K562 (cell line): ENCODE measurements around the gene STX11. TPM values are rescaled to one million over a fixed set of nuclear protein-coding genes. Genes with fewer than 3 reads are reported as not detected.

Source experiments
- ATAC-seq: fragments of 200-7000 bp; cut with Tn5 transposase; 3 replicates; pipeline ENCODE4 v1.9.1; 2020; ENCODE audit warnings: moderate library complexity
- BruUV-seq: library from RNA; stranded (reverse); fragments of 400-500 nt; replicated peaks from 2 replicates; lab custom pipeline; 2021; lab: Mats Ljungman, UMichigan
- CTCF ChIA-PET: fragments of 300-600 bp; formaldehyde crosslinking; extraction: SDS; loops from one replicate; lab custom pipeline; 2021; ENCODE audit warnings: low intra/inter-chr PET ratio; lab: Yijun Ruan, JAX
- POLR2A ChIA-PET: fragments of 300-600, 350-650 bp; sonication (Branson Sonifier 250); formaldehyde crosslinking; extraction: SDS; loops from one replicate; lab custom pipeline; 2021; ENCODE audit warnings: antibody characterized with exemption, inconsistent platforms; lab: Yijun Ruan, JAX
- DNase-seq, 4 experiments: peaks; one replicate each; pipeline versions ENCODE4 v3.0.0 to v3.0.0-alpha.2; 2011 to 2018; ENCODE audit warnings: low spot score in 3 of 4, mixed read lengths in 3 of 4; ENCODE audit errors: extremely low read depth in 1 of 4
- FAIRE-seq: peaks from 2 replicates; lab custom pipeline; 2011; peaks lifted over from hg19 to GRCh38; lab: Jason Lieb, UNC
- H2AFZ ChIP-seq: 2 replicates; pipeline ENCODE4 v1.6.0; 2011; ENCODE audit warnings: low read depth, low read length, control low read depth, inconsistent platforms
- H3K27ac ChIP-seq: fragments of 200-600 bp; 3 replicates; pipeline ENCODE4 v1.8.0; 2011; ENCODE audit warnings: low read depth, mild to moderate bottlenecking, control low read depth, inconsistent platforms, low read length, moderate library complexity, mixed read lengths; ENCODE audit errors: extremely low read depth
- H3K27me3 ChIP-seq, 2 experiments: fragments of 300-600 bp in 1 of 2; 2 replicates in 1 of 2; 3 replicates in 1 of 2; pipeline versions ENCODE4 v1.6.0 to v1.8.0; 2011; ENCODE audit warnings: inconsistent platforms in 2 of 2, low read length in 2 of 2, mild to moderate bottlenecking in 1 of 2, mixed read lengths in 1 of 2, moderate library complexity in 1 of 2; ENCODE audit not compliant: control insufficient read depth in 2 of 2, insufficient read depth in 2 of 2
- H3K36me3 ChIP-seq: fragments of 300-600 bp; 3 replicates; pipeline ENCODE4 v1.8.0; 2011; ENCODE audit warnings: mild to moderate bottlenecking, low read length, inconsistent platforms; ENCODE audit not compliant: control insufficient read depth, insufficient read depth
- H3K4me1 ChIP-seq, 2 experiments: fragments of 200-600 bp in 1 of 2; replicated peaks in 1 of 2; 2 replicates in 1 of 2; 3 replicates in 1 of 2; pipeline versions ENCODE4 v1.5.1 to v1.8.0; 2011; ENCODE audit warnings: inconsistent platforms in 2 of 2, low read length in 2 of 2, mild to moderate bottlenecking in 1 of 2, mixed read lengths in 1 of 2, moderate library complexity in 1 of 2; ENCODE audit not compliant: control insufficient read depth in 2 of 2, insufficient read depth in 2 of 2
- H3K4me2 ChIP-seq: 2 replicates; pipeline ENCODE4 v1.6.1; 2011; ENCODE audit warnings: low read length, control low read depth, inconsistent platforms, mixed read lengths; ENCODE audit not compliant: insufficient read depth
- H3K4me3 ChIP-seq: fragments of 200-600 bp; sonication (generic), shearing (Covaris generic); 2 replicates; pipeline ENCODE4 v1.5.1; 2016; ENCODE audit warnings: control low read depth, inconsistent platforms
- H3K79me2 ChIP-seq: fragments of 200-600 bp; 3 replicates; pipeline ENCODE4 v1.8.0; 2011; ENCODE audit warnings: low read length, inconsistent platforms; ENCODE audit not compliant: control insufficient read depth, insufficient read depth
- H3K9ac ChIP-seq, 2 experiments: 2 replicates each; pipeline versions ENCODE4 v1.6.0 to v1.6.1; 2011; ENCODE audit warnings: low read depth in 2 of 2, low read length in 2 of 2, control low read depth in 1 of 2, inconsistent platforms in 1 of 2, mild to moderate bottlenecking in 1 of 2, mixed read lengths in 1 of 2; ENCODE audit not compliant: insufficient read depth in 1 of 2
- H3K9me1 ChIP-seq: one replicate; pipeline ENCODE4 v1.6.0; 2011; ENCODE audit warnings: inconsistent platforms, mild to moderate bottlenecking, low read length, moderate library complexity; ENCODE audit not compliant: control insufficient read depth, insufficient read depth
- H3K9me3 ChIP-seq: replicated peaks from 2 replicates; pipeline ENCODE4 v1.5.1; 2011; ENCODE audit warnings: low read depth, low read length, inconsistent platforms; ENCODE audit not compliant: control insufficient read depth, insufficient read depth
- H4K20me1 ChIP-seq: replicated peaks from 2 replicates; pipeline ENCODE4 v1.6.1; 2011; ENCODE audit warnings: low read length, inconsistent platforms, mixed read lengths; ENCODE audit not compliant: control insufficient read depth, insufficient read depth
- DEAF1 ChIP-seq: fragments of 450-650 bp; formaldehyde crosslinking; IDR thresholded peaks from 2 replicates; pipeline ENCODE4 v1.4.0; 2020; ENCODE audit warnings: mild to moderate bottlenecking, moderate library complexity
- FUS ChIP-seq: fragments of 200-400 bp; formaldehyde crosslinking; optimal IDR thresholded peaks from 2 replicates; pipeline ENCODE3; 2017; ENCODE audit warnings: low read depth, low read length
- PTTG1 ChIP-seq: fragments of 450-650 bp; IDR thresholded peaks from 2 replicates; pipeline ENCODE4 v1.6.1; 2016; ENCODE audit warnings: low read depth, mild to moderate bottlenecking, missing genetic modification characterization, missing compliant biosample characterization
- ZNF668 ChIP-seq: fragments of 250-450 bp; sonication (Bioruptor Pico); IDR thresholded peaks from 2 replicates; pipeline ENCODE4 v1.8.0; 2022; ENCODE audit warnings: mild to moderate bottlenecking, inconsistent platforms
- WGBS: fragments of 100-300 bp; shearing (Covaris generic); methylation state at CpG from one replicate; pipeline ENCODE4 v1.1.6; 2016; ENCODE audit warnings: low coverage, mixed read lengths; ENCODE audit not compliant: insufficient coverage; ENCODE audit errors: missing lambda C conversion rate; 5-methylcytosine and 5-hydroxymethylcytosine counted together
- in situ Hi-C: fragments of 300-500 bp; cut with MboI; formaldehyde crosslinking; loops from 4 replicates; pipeline ENCODE4 v1.15.0; 2018; ENCODE audit warnings: inconsistent platforms, mixed read lengths
- intact Hi-C: fragments of 100-400 bp; cut with micrococcal nuclease; formaldehyde crosslinking; loops from 2 replicates; pipeline ENCODE4 v1.14.2; 2022
- polyA plus RNA-seq, 8 experiments: library from polyadenylated mRNA; depleted of rRNA in 4 of 8; stranded (reverse) in 5 of 8; unstranded in 3 of 8; fragments of >200 nt; fragmentation: Nextera tagmentation in 2 of 8; fragmentation: Illumina TruSeq in 1 of 8; extraction: Ambion mirVana in 2 of 8; extraction: Trizol in 1 of 8; gene quantifications; 2 replicates each; pipeline versions ENCODE4 v1.2.1 to v1.2.3, GENCODE V29; 2011 to 2014; ENCODE audit warnings: inconsistent platforms in 1 of 8, missing spikeins in 1 of 8
- total RNA-seq, 7 experiments: library from RNA; depleted of rRNA in 6 of 7; stranded (reverse); fragments of >200 nt in 6 of 7; fragmentation: Illumina TruSeq in 2 of 7; extraction: Trizol in 2 of 7; gene quantifications; 2 replicates each; pipeline versions ENCODE4 v1.2.1 to v1.2.3, GENCODE V29; 2011 to 2021; ENCODE audit warnings: low replicate concordance in 1 of 7

Gene STX11
- total and polyA plus RNA-seq, 9 of the 15 experiments (the other 6 are each of a cell fraction or from before 2014, with no cell fraction given): 0.06 to 0.73 (median 0.40) TPM

- TF ChIP-seq DEAF1 (CRISPR knock-in tag): peak; percentile 93
- 0 out of 2 replicates have a peak, but pooled peaks have one; percentile 27 for TF ChIP-seq ZNF668 (CRISPR knock-in tag)
Observed at GRCh38 chr6:144104898-144105487, 45.3 kb upstream of the STX11 start (continued).

- no peak for DNase-seq
- BruUV-seq: no TSS peak
- in situ Hi-C loops (loop anchor here (10.0 kb wide), 1 partner anchor 379 kb away; no protein-coding TSS in a partner anchor), intact Hi-C loops (loop anchor here (5.0 kb wide), 4 partner anchors 476 to 1526 kb away; no protein-coding TSS in a partner anchor)
- H3K27me3 ChIP-seq: peaks cover 0 to 5% of the 10 kb centered on the region in 2 experiments; a peak in 1 of 5 replicates
- H4K20me1 ChIP-seq: no peaks in the 10 kb centered on the region
- no peaks in the 10 kb centered on the region for H3K9me1 ChIP-seq
- H3K79me2 ChIP-seq: no peaks in the 10 kb centered on the region
- H3K4me2 ChIP-seq: no peak overlapping the region
- H3K9me3 ChIP-seq: no peaks in the 10 kb centered on the region
- no peak for FAIRE-seq
- no peak overlapping the region for H3K4me3 ChIP-seq
- CTCF ChIA-PET: interaction anchor here (1.2 to 2.4 kb wide), 3 partner anchors 93 to 376 kb away, joined by 3 to 13 read pairs (median 7); no protein-coding TSS in a partner anchor
- no peaks in the 10 kb centered on the region for H3K36me3 ChIP-seq
- H3K9ac ChIP-seq: no peak overlapping the region
- 11% methylated on average over 1 of the region's 1 CpG for WGBS
- POLR2A ChIA-PET: no interaction called here
- no peak for ATAC-seq
- no peak for TF ChIP-seq FUS
- no peak for TF ChIP-seq PTTG1 (tag)
- H2AFZ ChIP-seq: no peak overlapping the region
- H3K27ac ChIP-seq: no peak overlapping the region
- no peaks in the 10 kb centered on the region for H3K4me1 ChIP-seq
Observed at GRCh38 chr6:144106206-144106605, 44.1 kb upstream of the STX11 start.
